GM18507 (cell line): Measurements from ENCODE around the gene ZCCHC7.
"Not testable (repeated sequence)": the region's sequence is repeated elsewhere in the genome, so short reads cannot be mapped to it uniquely, and the experiment has no call there.

ENCODE experiments used
- DNase-seq: peaks from one replicate; pipeline ENCODE4 v3.0.0; 2011; ENCODE audit warnings: low read depth; ENCODE audit not compliant: insufficient read length; ENCODE audit errors: extremely low spot score
- FAIRE-seq: peaks from 2 replicates; lab custom pipeline; 2011; peaks lifted over from hg19 to GRCh38; lab: Jason Lieb, UNC

ZCCHC7 gene

DNA sequence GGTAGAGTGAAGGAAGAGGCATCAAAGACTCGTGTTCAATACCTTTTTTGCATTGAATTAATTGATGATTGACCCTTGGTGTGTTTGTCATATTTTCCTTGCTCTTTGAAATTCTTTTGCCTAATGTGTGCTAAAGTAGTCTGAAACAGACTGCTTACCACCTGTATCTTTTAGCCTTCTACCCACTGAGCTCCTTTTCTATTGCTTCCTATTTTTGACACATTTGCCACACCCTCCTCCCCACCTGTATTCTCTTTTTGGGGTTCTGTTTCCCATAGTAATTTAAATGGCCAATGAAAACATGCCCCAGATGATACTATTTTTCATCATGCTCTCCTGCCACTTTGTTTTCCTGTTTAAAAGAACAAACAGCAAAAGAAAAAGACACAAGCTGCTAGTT, 78.5 kb downstream of the ZCCHC7 start:
- DNase-seq: no peak
- no peak for FAIRE-seq

GRCh38 chr9:37200433-37201005, 80.1 kb downstream of the ZCCHC7 start:
- FAIRE-seq (peak; percentile 24), DNase-seq (no peak)

GRCh38 chr9:37201581-37201980, 81.2 kb downstream of the ZCCHC7 start:
- FAIRE-seq (no peak), DNase-seq (no peak)

DNA sequence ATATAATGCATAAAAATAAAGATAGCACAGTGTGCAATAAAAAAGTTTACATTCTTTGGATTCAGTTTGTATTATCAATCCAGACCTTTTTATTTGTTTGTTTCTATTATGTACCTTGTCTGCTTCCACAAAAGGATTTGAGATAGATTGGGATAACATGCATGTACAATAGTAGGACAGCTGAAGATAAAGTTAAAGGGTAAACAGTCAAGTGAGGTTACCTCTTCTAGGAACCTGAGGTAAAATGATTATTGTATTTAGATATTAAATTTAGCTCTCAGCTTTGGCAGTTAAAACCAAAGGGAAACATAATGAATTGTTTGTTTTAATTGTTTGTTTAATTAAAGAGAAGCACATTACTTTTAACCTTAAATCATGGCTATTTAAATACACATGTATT, 81.7 kb downstream of the ZCCHC7 start:
- FAIRE-seq: peak; percentile 5
- no peak for DNase-seq

DNA sequence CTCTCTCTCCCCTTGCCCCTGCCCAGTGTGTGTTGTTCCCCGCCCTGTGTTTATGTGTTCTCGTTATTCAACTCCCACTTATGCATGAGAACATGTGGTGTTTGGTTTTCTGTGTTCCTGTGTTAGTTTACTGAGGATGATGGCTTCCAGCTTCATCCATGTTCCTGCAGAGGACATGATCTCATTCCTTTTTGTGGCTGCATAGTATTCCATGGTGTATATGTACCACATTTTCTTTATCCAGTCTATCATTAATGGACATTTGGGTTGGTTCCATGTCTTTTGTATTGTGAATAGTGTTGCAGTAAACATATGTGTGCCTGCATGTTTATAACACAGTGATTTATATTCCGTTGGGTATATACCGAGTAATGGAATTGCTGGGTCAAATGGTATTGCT, 83.1 kb downstream of the ZCCHC7 start:
- not testable (repeated sequence) for DNase-seq

DNA sequence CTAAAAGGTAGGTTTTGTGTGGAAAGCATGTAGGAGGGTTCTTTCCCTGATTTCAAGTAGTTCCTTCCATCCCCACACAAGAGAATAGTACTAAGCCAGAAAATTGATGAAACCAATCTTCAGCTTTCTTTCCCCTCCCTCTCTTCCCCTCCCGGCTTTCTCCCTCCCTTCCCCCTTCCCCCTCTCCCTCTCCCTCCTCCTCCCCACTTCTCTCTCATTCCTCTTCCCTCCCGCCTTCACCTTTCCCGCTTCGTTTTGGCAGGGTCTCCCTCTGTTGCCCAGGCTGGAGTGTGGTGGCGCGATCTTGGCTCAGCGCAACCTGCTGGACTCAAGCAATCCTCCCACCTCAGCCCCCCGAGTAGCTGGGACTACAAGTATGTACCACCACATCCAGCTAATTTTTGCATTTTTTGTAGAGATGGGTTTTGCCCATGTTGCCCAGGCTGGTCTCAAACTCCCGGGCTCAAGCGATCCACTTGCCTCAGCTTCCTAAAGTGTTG, 85.8 kb downstream of the ZCCHC7 start:
- no peak for DNase-seq
- FAIRE-seq: no peak

More for the DNA sequence above, 83.1 kb downstream of the ZCCHC7 start:
- FAIRE-seq: not testable (repeated sequence)

DNA sequence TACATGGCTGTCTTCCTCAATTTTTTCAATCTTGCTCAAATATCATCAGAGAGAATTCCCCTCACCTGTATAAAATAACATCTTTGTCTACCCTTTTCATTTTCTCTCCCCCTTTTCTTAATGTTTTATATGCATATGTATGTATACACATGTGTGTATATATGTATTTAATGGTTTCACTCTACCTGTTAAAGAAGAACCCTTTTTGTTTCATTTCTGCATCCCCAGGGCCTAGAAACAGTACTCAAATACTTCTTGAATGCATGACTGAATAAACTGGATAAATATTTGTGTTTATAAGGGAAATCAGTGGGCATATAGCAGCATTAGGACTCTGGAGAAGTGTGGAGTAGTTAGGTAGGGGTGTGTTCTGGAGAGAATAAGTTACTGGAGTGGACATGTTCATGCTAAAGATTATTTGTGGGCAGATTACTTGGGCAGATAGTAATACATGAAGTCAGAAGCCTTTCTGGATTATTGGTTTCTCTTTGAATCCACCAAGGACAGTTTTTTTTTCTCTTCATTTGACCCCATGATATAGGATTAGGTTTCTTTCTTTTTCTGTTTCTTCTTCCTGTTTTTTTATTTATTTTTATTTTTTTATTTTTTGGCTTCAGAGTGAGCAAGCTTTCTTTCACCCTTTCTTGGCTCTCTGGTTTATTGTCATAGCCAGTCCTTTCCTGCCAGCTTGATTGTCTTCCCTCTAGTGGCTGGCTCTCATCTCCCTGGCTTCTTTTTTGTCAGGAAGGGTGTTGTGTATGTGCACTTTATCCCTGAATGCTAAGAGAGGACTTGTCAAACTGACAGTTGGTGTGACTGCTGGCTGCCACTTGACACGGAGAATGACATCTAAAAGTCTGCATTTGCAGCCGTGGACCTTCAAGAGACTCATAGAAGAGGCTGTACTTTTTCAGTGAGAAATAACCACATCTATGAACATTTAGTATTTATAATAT, 89.3 kb downstream of the ZCCHC7 start:
- no peak for DNase-seq

GRCh38 chr9:37210737-37211523, 90.6 kb downstream of the ZCCHC7 start:
- DNase-seq (no peak), FAIRE-seq (peak; percentile 80)

More for the DNA sequence above, 89.3 kb downstream of the ZCCHC7 start:
- FAIRE-seq: peak; percentile 67

DNA sequence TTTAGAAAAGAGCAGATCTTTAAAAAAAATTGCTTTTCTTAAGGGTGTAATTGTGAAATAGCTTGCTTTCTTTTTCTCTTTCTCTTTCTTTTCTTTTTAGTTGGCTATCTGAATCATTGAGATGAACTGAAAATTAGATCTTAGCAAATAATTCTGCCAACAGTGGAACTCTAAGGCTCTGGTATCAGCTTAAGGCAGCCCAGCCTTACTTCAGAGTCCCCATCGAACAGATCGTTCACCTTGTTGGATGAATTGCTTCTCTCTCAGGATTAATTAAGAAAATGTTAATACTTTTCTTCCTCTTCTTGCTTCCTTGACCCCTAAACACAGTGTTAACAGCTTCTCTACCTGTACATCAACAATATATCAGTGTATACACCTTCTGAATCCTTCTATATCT, 92.1 kb downstream of the ZCCHC7 start:
- peak; percentile 73 for FAIRE-seq
- DNase-seq: no peak

DNA sequence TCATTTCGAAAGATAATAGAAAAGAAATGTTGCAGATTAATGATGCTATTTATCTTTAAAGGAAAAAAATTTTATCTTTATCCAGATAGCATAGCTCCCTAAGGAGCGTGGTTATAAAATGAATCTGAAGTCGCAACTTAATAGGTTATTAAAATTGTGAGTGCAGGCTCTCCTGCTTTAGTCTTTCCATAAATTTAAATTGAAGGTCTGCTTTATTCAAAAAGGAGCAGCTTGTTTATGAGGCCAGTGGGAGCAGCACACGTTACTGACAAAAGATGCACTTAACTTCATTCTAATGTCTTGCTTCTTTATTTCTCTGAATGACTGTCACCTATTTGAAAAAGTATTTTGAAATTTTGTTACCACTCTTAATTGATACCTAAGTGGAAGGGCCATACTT, 95.0 kb downstream of the ZCCHC7 start:
- DNase-seq: no peak
- FAIRE-seq: no peak

GRCh38 chr9:37215830-37216229, 95.5 kb downstream of the ZCCHC7 start:
- FAIRE-seq: peak; percentile 9
- DNase-seq: no peak

DNA sequence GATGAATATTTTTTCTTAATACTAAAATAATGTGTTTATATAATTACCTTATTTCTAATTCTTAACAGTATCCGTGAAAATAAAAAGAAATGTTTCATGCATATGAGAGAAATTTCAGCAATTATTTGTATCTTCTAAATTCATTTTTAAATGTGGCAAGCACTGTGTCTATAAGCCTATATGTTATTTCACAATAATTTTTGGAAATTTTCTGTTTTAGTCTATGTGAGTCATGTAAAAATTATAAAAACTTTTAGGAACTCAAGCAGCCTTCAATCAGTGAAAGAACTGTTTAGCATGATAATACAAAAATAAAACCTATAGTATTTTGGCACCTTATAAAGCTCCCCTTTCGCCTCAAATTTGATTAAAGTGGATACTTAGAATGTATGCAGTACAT, 96.8 kb downstream of the ZCCHC7 start:
- FAIRE-seq (no peak), DNase-seq (no peak)

DNA sequence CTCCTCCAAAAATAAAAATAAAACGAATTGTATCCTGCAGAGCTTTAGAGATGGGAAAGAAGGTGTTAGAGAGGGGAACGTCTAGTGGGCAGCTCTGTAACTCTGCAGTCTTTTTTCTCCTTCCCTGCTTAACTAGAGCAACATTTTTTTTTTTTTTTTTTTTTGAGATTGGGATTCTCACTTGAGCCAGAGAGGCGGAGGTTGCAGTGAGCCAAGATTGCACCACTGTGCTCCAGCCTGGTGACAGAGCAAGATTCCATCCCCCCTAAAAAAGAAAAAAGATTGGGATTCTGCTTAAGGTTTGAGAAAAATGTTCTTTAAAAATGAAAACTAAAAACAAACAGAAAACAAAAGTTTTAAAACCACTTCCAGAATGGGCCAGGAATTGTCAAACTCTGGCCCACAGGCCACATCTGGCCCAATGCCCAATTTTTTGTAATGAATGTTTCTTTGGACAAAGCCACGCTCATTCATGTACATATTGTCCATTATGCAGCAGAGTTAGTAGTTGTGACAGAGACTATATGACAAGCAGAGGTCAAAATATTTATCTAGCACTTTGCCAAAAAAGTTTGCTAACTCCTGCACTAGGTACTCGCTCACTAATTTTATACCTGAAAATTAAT, 98.5 kb downstream of the ZCCHC7 start:
- FAIRE-seq (peak; percentile 53), DNase-seq (no peak)

DNA sequence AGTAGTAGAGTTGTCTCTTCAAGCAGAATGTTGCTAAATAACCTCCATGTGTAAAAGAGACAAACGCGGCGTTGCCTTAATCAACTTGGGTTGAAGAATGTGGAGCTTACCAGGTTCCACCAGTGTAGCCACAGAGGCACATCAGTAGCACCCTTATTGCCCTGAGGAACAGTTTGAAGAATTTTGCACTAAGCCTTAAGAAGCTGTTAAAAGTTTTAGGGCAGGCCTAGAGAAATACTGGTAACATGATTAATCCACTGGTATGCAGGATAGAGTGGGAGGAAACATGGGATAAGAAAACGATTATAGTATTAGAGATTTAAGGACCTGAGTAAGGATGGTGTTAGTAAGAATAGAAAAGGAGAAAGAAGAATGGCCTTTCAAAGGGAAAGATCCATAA, 100.6 kb downstream of the ZCCHC7 start:
- FAIRE-seq: peak; percentile 59

GRCh38 chr9:37221489-37222106, 101.2 kb downstream of the ZCCHC7 start:
- DNase-seq (no peak), FAIRE-seq (peak; percentile 89)

More for the DNA sequence above, 100.6 kb downstream of the ZCCHC7 start:
- no peak for DNase-seq

GRCh38 chr9:37229455-37229854, 109.1 kb downstream of the ZCCHC7 start:
- no peak for DNase-seq
- FAIRE-seq: no peak

DNA sequence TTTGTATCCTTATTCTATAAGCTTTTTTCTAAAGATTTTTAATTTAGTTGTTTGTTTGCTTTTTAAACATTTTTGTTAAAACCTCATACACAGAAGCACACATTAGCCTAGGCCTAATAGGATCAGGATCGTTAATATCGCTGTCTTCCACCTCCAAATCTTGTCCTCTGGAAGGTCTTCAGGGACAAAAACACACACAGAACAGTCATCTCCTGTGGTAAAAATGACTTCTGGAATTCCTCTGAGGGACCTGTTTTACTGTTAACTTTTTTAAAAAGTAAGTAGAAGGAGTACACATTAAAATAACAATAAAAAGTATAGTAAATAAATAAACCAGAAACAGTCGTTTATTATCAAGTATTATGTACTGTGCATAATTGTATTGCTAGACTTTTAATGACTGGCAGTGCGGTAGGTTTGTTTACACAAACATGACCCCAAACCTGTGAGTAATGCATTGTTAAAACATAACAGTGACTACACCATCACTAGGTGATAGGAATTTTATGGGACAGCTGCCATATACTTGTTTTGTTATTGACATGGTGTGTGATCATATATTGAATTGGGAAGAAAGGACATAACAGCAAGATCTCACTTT, 109.6 kb downstream of the ZCCHC7 start:
- FAIRE-seq (no peak), DNase-seq (no peak)

- FAIRE-seq: peak; percentile 55
- DNase-seq: no peak
Measured at GRCh38 chr9:37236822-37237221, 116.4 kb downstream of the ZCCHC7 start.

GRCh38 chr9:37238122-37238521, 117.7 kb downstream of the ZCCHC7 start:
- peak; percentile 75 for FAIRE-seq
- DNase-seq: no peak
